HG03342 (cell line): ENCODE results near the gene DAAM2.
A peak's percentile ranks its signal among the peaks of the same experiment; 100 is the strongest.

Source experiments
- ATAC-seq: cut with Tn5 transposase; IDR thresholded peaks from one replicate; pipeline ENCODE4 v1.9.1; 2021; ENCODE audit warnings: mild to moderate bottlenecking, moderate library complexity; ENCODE audit not compliant: unreplicated experiment

DAAM2 gene

GRCh38 chr6:39791850-39792539 lies at the start of gene DAAM2:
Gene DAAM2 (plus strand): TSS chr6:39792376. CDS start chr6:39856303, 63,927 bp downstream.
- ATAC-seq, result no peak

- ATAC-seq, result no peak
Measured at GRCh38 chr6:39746795-39747194, 45.4 kb upstream of the DAAM2 start.

GRCh38 chr6:39752835-39753724 lies 39.1 kb upstream of the DAAM2 start:
- ATAC-seq, result peak; percentile 55

DNA sequence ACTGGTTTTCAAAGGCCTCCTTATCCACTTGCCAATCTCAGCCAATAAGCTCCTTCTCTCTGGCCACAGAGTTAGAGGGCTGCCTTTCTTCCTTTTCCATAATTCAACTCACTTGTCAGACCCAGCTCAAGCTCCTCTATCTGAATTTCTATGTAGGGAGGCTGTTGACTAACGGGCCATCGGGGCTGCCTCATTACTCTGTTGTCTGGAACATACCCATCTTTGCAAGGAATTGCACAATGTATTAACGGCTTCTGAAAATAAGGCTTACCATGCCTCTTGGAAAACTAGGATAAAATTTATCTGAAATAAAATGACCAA lies 38.5 kb upstream of the DAAM2 start:
- ATAC-seq, result no peak

- no peak for ATAC-seq
Measured at GRCh38 chr6:39754514-39755115, 37.6 kb upstream of the DAAM2 start.

GRCh38 chr6:39755231-39755630 lies 36.9 kb upstream of the DAAM2 start:
- ATAC-seq, result no peak

DNA sequence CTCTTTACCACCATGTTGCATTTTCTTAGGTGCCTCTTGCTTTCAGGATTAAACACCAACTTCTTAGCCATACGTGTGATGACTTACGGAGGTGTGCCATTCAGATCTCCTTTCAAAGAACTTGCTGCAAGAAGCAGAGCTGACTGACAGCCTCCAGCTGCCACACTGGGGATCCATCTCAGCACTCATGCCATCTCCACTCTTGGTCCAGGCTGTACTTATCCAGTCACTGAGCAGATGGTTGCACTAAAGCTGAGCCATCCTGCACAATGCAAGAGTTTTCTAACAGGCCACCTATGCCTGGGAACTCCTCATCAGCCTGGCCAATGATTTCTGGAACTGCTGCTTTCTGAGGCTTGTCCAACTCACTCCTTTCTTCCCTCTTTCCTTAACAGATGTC lies 35.6 kb upstream of the DAAM2 start:
- ATAC-seq, result no peak

GRCh38 chr6:39758905-39759605 lies 33.1 kb upstream of the DAAM2 start:
- no peak for ATAC-seq

DNA sequence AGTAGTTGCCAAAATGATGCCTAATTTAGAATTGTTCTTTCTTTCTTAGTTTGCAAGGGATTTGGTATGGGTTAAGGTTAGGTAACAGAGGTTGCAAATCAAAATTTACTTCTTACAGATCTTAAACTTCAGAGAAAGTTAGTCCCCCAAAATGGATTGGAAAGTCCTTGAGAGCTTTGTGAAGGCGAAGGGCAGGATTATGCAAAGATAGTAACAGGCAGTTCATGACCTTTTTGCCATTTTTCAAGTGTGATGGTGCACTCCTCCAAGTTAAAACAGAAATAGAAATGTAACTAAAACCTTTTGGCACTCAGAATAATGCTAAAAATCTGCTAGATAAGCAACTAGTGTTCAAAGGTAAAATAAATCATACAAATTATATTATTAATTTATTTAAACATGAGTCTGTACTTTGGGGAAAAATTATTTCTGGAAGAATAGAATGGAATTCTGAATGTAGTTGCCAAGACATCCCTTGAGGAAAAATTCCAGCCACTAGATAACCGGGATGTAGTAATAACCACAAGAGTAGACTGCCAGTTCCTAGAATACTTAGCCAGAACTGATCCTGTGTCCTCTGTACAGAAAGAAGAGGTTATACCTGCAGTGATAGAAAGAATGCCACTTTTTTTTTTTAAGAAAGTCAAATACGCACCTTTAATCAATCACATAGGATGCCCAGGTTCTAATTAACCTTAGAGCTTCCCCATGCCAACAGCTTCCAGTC lies 31.8 kb upstream of the DAAM2 start:
- ATAC-seq, result no peak

DNA sequence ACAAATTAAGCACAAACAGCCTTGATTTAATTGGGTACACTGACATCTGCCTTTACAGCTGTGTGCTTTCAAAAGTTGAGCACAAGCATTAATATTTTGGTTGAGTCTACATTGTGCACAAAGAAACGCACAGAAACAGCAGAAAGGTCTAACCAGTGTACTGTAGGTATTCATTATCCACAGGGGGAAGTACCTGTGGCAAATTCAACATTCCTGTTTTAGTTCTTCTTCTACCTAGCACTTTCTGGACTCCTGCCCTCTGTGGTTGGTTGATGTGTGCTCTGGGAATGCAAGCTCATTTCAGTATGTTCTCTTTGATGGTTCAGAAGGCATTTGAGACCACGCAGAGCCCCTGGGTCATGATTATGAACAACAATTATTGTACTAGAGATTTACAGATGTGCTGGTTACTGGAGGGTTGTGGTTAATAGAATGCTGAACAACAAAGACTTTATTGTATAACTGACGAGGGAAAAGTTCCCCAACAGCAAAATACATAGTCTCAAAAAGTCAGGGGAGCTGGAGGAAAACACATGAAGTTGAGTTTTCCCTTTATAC lies 26.6 kb upstream of the DAAM2 start:
- no peak for ATAC-seq

DNA sequence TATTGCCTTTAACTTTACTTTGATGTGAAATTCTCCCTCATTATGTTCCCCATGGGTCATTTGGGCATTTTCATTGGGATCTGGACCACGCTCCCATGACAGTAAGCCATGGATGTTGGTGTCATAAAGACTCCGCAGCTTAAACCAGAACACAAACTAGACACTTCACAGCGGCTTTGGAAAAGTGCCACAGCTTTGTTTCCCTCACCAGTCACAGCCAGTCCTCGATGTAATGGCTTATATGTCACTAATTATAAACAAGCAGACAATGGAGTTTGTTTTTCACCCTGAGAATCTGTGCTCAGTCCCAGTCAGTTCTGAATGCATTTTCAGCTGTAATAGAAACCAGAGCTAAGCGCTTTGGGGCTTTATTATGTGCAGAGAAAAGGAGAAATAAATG lies 23.2 kb upstream of the DAAM2 start:
- ATAC-seq, result no peak

GRCh38 chr6:39770446-39770845 lies 21.7 kb upstream of the DAAM2 start:
- ATAC-seq, result no peak

DNA sequence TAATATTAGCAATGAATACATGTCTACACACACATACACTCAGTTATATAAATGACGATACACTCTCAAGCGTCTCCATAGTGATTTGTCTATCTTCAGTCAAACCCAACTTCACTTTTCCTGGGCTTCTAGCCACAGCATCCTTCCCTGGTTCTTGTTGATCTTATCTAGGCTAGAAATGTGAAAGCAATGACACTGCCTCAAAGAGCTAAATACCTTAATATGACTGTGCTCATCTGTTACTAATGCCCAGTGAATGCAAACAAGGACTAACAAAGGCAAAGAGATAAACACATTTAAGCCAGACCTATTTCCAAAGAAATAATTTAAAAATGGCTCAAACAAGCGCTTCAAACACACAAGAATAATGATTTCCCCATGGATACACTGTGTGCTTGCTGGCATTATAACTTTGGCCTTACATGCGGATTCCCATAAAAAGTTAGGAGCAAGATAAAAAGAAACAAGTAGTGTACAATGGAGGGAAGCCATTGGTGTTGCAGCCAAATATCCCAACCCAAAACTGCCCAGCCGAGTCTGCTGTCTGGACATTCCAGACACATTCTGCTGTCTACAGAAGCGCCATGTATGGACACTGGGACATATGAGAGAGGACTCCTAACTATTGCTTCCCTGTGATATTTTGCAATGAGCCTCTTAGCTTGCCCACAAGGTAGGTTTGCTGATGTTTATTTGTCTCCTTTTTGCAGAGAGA lies 19.5 kb upstream of the DAAM2 start:
- ATAC-seq, result no peak

DNA sequence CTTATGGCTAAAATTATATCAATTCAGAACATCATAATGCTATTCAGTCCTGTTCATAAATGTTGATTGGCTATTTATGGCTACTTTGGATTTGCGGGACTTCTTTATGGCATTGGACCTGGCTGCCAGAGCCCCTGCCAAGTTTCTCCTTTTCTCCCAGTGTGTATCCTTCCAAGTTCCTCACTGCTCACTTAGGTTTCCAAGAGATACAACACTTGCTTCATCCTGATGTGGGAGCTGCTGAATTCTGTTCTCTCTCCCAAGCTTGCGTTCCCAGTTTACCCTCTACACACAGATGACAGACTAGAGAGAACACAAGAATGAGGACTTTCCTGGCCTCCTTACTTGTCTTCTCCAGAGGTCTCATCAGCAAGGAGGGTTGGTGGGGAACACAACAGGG lies 18.4 kb upstream of the DAAM2 start:
- ATAC-seq, result no peak

- ATAC-seq, result no peak
Measured at GRCh38 chr6:39776581-39776980, 15.6 kb upstream of the DAAM2 start.

- ATAC-seq, result no peak
Measured at GRCh38 chr6:39777218-39777617, 15.0 kb upstream of the DAAM2 start.

- no peak for ATAC-seq
Measured at GRCh38 chr6:39777661-39778060, 14.5 kb upstream of the DAAM2 start.

DNA sequence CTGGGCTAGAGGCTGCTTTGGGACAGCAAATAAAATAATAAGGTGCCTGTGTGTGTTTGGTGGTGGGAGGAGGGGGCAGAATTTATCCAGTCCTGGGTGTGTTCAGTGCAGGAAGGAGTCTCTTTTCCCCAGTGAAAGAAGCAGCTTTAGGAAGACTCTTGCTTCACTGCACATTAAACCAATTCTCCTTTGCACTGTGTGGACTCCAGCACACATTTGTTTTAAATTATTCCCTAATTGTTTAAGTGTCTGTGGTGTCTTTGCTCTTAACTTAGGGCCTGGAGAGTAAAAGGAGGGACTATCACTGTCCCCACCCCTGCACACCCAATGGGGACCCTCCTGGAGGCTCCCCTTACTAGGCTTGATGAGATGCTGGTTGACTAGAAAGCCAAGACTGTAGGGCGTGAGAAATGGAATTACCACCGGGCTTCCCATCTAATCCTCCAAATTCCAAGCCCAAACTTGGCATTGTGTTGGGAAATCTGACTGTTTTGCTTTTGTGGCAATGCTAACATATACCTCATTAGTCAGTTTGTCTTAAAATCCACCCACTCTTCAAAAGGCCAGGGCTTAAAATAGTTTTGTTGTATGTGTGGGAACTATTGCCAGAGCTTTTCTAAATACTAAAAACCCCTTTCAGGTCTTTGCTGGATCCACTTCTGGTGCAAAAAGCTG lies 13.5 kb upstream of the DAAM2 start:
- no peak for ATAC-seq

- no peak for ATAC-seq
Measured at GRCh38 chr6:39785281-39785680, 6.9 kb upstream of the DAAM2 start.
